OCI-LY7 (cell line): ENCODE results near the gene C5orf34.

Experiments
- EZH2phosphoT487 ChIP-seq: fragments of 200-600 bp; sonication (generic); IDR thresholded peaks from 2 replicates; pipeline ENCODE4 v1.6.1; 2018; ENCODE audit warnings: low read depth, borderline replicate concordance, mild to moderate bottlenecking, mixed run types, antibody characterized with exemption, low read length, moderate library complexity, mixed read lengths
- TF ChIP-seq, protein P1 (sequence below): fragments of 200-600 bp; sonication (generic); conservative IDR thresholded peaks from 2 replicates; pipeline ENCODE4 v1.5.1; 2014; ENCODE audit warnings: mild to moderate bottlenecking, antibody characterized with exemption, low read length, moderate library complexity, mixed read lengths

DNA sequence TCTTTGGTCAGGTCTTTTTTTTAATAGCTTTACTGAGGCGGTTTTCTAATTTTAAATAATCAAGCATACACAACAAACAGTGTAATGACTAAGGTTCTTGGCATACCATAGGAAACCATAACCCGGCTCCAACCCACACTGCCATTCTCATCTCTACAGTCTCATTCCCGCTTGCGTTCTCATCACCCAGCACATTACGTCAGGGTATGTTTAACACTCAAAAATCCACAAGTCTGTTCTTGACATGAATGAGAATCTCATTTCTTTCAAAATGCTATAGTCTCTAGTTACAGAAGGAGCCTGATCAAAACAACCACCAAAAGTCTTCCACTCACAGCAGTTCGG is 505 bp downstream of the C5orf34 start:
- TF ChIP-seq, protein P1, sequence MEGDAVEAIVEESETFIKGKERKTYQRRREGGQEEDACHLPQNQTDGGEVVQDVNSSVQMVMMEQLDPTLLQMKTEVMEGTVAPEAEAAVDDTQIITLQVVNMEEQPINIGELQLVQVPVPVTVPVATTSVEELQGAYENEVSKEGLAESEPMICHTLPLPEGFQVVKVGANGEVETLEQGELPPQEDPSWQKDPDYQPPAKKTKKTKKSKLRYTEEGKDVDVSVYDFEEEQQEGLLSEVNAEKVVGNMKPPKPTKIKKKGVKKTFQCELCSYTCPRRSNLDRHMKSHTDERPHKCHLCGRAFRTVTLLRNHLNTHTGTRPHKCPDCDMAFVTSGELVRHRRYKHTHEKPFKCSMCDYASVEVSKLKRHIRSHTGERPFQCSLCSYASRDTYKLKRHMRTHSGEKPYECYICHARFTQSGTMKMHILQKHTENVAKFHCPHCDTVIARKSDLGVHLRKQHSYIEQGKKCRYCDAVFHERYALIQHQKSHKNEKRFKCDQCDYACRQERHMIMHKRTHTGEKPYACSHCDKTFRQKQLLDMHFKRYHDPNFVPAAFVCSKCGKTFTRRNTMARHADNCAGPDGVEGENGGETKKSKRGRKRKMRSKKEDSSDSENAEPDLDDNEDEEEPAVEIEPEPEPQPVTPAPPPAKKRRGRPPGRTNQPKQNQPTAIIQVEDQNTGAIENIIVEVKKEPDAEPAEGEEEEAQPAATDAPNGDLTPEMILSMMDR: no peak
- TF ChIP-seq EZH2phosphoT487: no peak
